K562 (cell line): ENCODE measurements around the gene LMBR1. TPM values are rescaled to one million over a fixed set of nuclear protein-coding genes. Genes with fewer than 3 reads are reported as not detected.

ENCODE experiments used
- ATAC-seq: fragments of 200-7000 bp; cut with Tn5 transposase; 3 replicates; pipeline ENCODE4 v1.9.1; 2020; ENCODE audit warnings: moderate library complexity
- BruUV-seq: library from RNA; stranded (reverse); fragments of 400-500 nt; replicated peaks from 2 replicates; lab custom pipeline; 2021; lab: Mats Ljungman, UMichigan
- CTCF ChIA-PET: fragments of 300-600 bp; formaldehyde crosslinking; extraction: SDS; loops from one replicate; lab custom pipeline; 2021; ENCODE audit warnings: low intra/inter-chr PET ratio; lab: Yijun Ruan, JAX
- POLR2A ChIA-PET: fragments of 300-600, 350-650 bp; sonication (Branson Sonifier 250); formaldehyde crosslinking; extraction: SDS; loops from one replicate; lab custom pipeline; 2021; ENCODE audit warnings: antibody characterized with exemption, inconsistent platforms; lab: Yijun Ruan, JAX
- DNase-seq, 4 experiments: peaks; one replicate each; pipeline versions ENCODE4 v3.0.0 to v3.0.0-alpha.2; 2011 to 2018; ENCODE audit warnings: low spot score in 3 of 4, mixed read lengths in 3 of 4; ENCODE audit errors: extremely low read depth in 1 of 4
- FAIRE-seq: peaks from 2 replicates; lab custom pipeline; 2011; peaks lifted over from hg19 to GRCh38; lab: Jason Lieb, UNC
- H2AFZ ChIP-seq: 2 replicates; pipeline ENCODE4 v1.6.0; 2011; ENCODE audit warnings: low read depth, low read length, control low read depth, inconsistent platforms
- H3K27ac ChIP-seq: fragments of 200-600 bp; 3 replicates; pipeline ENCODE4 v1.8.0; 2011; ENCODE audit warnings: low read depth, mild to moderate bottlenecking, control low read depth, inconsistent platforms, low read length, moderate library complexity, mixed read lengths; ENCODE audit errors: extremely low read depth
- H3K27me3 ChIP-seq, 2 experiments: fragments of 300-600 bp in 1 of 2; 2 replicates in 1 of 2; 3 replicates in 1 of 2; pipeline versions ENCODE4 v1.6.0 to v1.8.0; 2011; ENCODE audit warnings: inconsistent platforms in 2 of 2, low read length in 2 of 2, mild to moderate bottlenecking in 1 of 2, mixed read lengths in 1 of 2, moderate library complexity in 1 of 2; ENCODE audit not compliant: control insufficient read depth in 2 of 2, insufficient read depth in 2 of 2
- H3K36me3 ChIP-seq: fragments of 300-600 bp; 3 replicates; pipeline ENCODE4 v1.8.0; 2011; ENCODE audit warnings: mild to moderate bottlenecking, low read length, inconsistent platforms; ENCODE audit not compliant: control insufficient read depth, insufficient read depth
- H3K4me1 ChIP-seq, 2 experiments: fragments of 200-600 bp in 1 of 2; replicated peaks in 1 of 2; 2 replicates in 1 of 2; 3 replicates in 1 of 2; pipeline versions ENCODE4 v1.5.1 to v1.8.0; 2011; ENCODE audit warnings: inconsistent platforms in 2 of 2, low read length in 2 of 2, mild to moderate bottlenecking in 1 of 2, mixed read lengths in 1 of 2, moderate library complexity in 1 of 2; ENCODE audit not compliant: control insufficient read depth in 2 of 2, insufficient read depth in 2 of 2
- H3K4me2 ChIP-seq: 2 replicates; pipeline ENCODE4 v1.6.1; 2011; ENCODE audit warnings: low read length, control low read depth, inconsistent platforms, mixed read lengths; ENCODE audit not compliant: insufficient read depth
- H3K4me3 ChIP-seq: fragments of 200-600 bp; sonication (generic), shearing (Covaris generic); 2 replicates; pipeline ENCODE4 v1.5.1; 2016; ENCODE audit warnings: control low read depth, inconsistent platforms
- H3K79me2 ChIP-seq: fragments of 200-600 bp; 3 replicates; pipeline ENCODE4 v1.8.0; 2011; ENCODE audit warnings: low read length, inconsistent platforms; ENCODE audit not compliant: control insufficient read depth, insufficient read depth
- H3K9ac ChIP-seq, 2 experiments: 2 replicates each; pipeline versions ENCODE4 v1.6.0 to v1.6.1; 2011; ENCODE audit warnings: low read depth in 2 of 2, low read length in 2 of 2, control low read depth in 1 of 2, inconsistent platforms in 1 of 2, mild to moderate bottlenecking in 1 of 2, mixed read lengths in 1 of 2; ENCODE audit not compliant: insufficient read depth in 1 of 2
- H3K9me1 ChIP-seq: one replicate; pipeline ENCODE4 v1.6.0; 2011; ENCODE audit warnings: inconsistent platforms, mild to moderate bottlenecking, low read length, moderate library complexity; ENCODE audit not compliant: control insufficient read depth, insufficient read depth
- H3K9me3 ChIP-seq: replicated peaks from 2 replicates; pipeline ENCODE4 v1.5.1; 2011; ENCODE audit warnings: low read depth, low read length, inconsistent platforms; ENCODE audit not compliant: control insufficient read depth, insufficient read depth
- H4K20me1 ChIP-seq: replicated peaks from 2 replicates; pipeline ENCODE4 v1.6.1; 2011; ENCODE audit warnings: low read length, inconsistent platforms, mixed read lengths; ENCODE audit not compliant: control insufficient read depth, insufficient read depth
- ASH1L ChIP-seq: fragments of 450-650 bp; IDR thresholded peaks from 2 replicates; pipeline ENCODE4 v1.6.1; 2018; ENCODE audit warnings: borderline replicate concordance, mild to moderate bottlenecking, low read depth; ENCODE audit not compliant: partially characterized antibody
- CGGBP1 ChIP-seq: fragments of 250-450 bp; sonication (Bioruptor Pico); IDR thresholded peaks from 2 replicates; pipeline ENCODE4 v1.9.0; 2021; ENCODE audit warnings: mild to moderate bottlenecking
- DNMT1 ChIP-seq: fragments of 450-650 bp; IDR thresholded peaks from 2 replicates; pipeline ENCODE4 v1.6.1; 2016; ENCODE audit warnings: antibody characterized with exemption, mild to moderate bottlenecking
- ELF1 ChIP-seq: fragments of 200-800 bp; sonication (Bioruptor generic); IDR thresholded peaks from 2 replicates; pipeline ENCODE4 v1.6.1; 2016; ENCODE audit warnings: missing genetic modification characterization, missing compliant biosample characterization
- HNRNPH1 ChIP-seq: fragments of 200-400 bp; formaldehyde crosslinking; optimal IDR thresholded peaks from 2 replicates; pipeline ENCODE3; 2017; ENCODE audit warnings: low read depth, mild to moderate bottlenecking, low read length, moderate library complexity
- RAD21 ChIP-seq, 2 experiments: fragments of 250-450 bp in 1 of 2; fragments of 450-650 bp in 1 of 2; sonication (Bioruptor Pico) in 1 of 2; formaldehyde crosslinking in 1 of 2; IDR thresholded peaks in 1 of 2; conservative IDR thresholded peaks in 1 of 2; 2 replicates each; pipeline versions ENCODE4 v1.4.0 to v1.8.0; 2020 to 2022; ENCODE audit warnings: mild to moderate bottlenecking in 2 of 2, moderate library complexity in 1 of 2
- TCF3 ChIP-seq: sonication (generic); formaldehyde crosslinking; IDR thresholded peaks from 2 replicates; pipeline ENCODE4 v1.4.0; 2020; ENCODE audit warnings: mild to moderate bottlenecking, missing genetic modification reagents
- TFE3 ChIP-seq: fragments of 450-650 bp; formaldehyde crosslinking; IDR thresholded peaks from 2 replicates; pipeline ENCODE4 v1.4.0; 2020; ENCODE audit warnings: mild to moderate bottlenecking, mixed read lengths
- TRIM28 ChIP-seq: fragments of 450-650 bp; IDR thresholded peaks from 2 replicates; pipeline ENCODE4 v1.6.1; 2017
- ZNF263 ChIP-seq: sonication (generic); formaldehyde crosslinking; IDR thresholded peaks from 2 replicates; pipeline ENCODE4 v1.8.0; 2022; ENCODE audit warnings: mild to moderate bottlenecking, missing genetic modification reagents, borderline replicate concordance
- ZNF282 ChIP-seq: sonication (generic); formaldehyde crosslinking; IDR thresholded peaks from 2 replicates; pipeline ENCODE4 v1.8.1; 2023; ENCODE audit warnings: missing genetic modification reagents
- ZNF436 ChIP-seq: fragments of 250-450, 450-650 bp; sonication (Bioruptor Pico); formaldehyde crosslinking; IDR thresholded peaks from 2 replicates; pipeline ENCODE4 v1.7.0; 2020; ENCODE audit warnings: mild to moderate bottlenecking
- ZNF444 ChIP-seq: fragments of 250-450 bp; sonication (Bioruptor Pico); IDR thresholded peaks from 2 replicates; pipeline ENCODE4 v1.4.0; 2020; ENCODE audit warnings: mild to moderate bottlenecking, moderate library complexity
- ZSCAN32 ChIP-seq: fragments of 450-650 bp; formaldehyde crosslinking; IDR thresholded peaks from 2 replicates; pipeline ENCODE4 v1.4.0; 2020; ENCODE audit warnings: mild to moderate bottlenecking, moderate library complexity
- in situ Hi-C: fragments of 300-500 bp; cut with MboI; formaldehyde crosslinking; loops from 4 replicates; pipeline ENCODE4 v1.15.0; 2018; ENCODE audit warnings: inconsistent platforms, mixed read lengths
- intact Hi-C: fragments of 100-400 bp; cut with micrococcal nuclease; formaldehyde crosslinking; loops from 2 replicates; pipeline ENCODE4 v1.14.2; 2022
- polyA plus RNA-seq, 8 experiments: library from polyadenylated mRNA; depleted of rRNA in 4 of 8; stranded (reverse) in 5 of 8; unstranded in 3 of 8; fragments of >200 nt; fragmentation: Nextera tagmentation in 2 of 8; fragmentation: Illumina TruSeq in 1 of 8; extraction: Ambion mirVana in 2 of 8; extraction: Trizol in 1 of 8; gene quantifications; 2 replicates each; pipeline versions ENCODE4 v1.2.1 to v1.2.3, GENCODE V29; 2011 to 2014; ENCODE audit warnings: inconsistent platforms in 1 of 8, missing spikeins in 1 of 8
- total RNA-seq, 7 experiments: library from RNA; depleted of rRNA in 6 of 7; stranded (reverse); fragments of >200 nt in 6 of 7; fragmentation: Illumina TruSeq in 2 of 7; extraction: Trizol in 2 of 7; gene quantifications; 2 replicates each; pipeline versions ENCODE4 v1.2.1 to v1.2.3, GENCODE V29; 2011 to 2021; ENCODE audit warnings: low replicate concordance in 1 of 7

The LMBR1 gene
- total and polyA plus RNA-seq, 9 of the 15 experiments (the other 6 are each of a cell fraction or from before 2014, with no cell fraction given): 7.7 to 90.0 (median 59.9) TPM

- Histone ChIP-seq H3K27ac (no peak overlapping the region), H3K9ac (no peak overlapping the region), H2AFZ (no peak overlapping the region), H3K36me3 (peaks cover 24% of the 10 kb centered on the region), H3K4me2 (no peak overlapping the region), H3K9me1 (no peaks in the 10 kb centered on the region), H3K4me1 (peaks cover 4 to 6% of the 10 kb centered on the region in 2 experiments; a peak in 2 of 5 replicates), H3K79me2 (peaks cover 61% of the 10 kb centered on the region), H3K4me3 (no peak overlapping the region), H4K20me1 (no peaks in the 10 kb centered on the region)
- FAIRE-seq: no peak
- DNase-seq: no peak
- intact Hi-C loops: no loop called here
- in situ Hi-C loops: no loop called here
- POLR2A ChIA-PET: interaction anchor here (0.7 kb wide), 1 partner anchor 26 kb away, joined by 3 read pairs; no protein-coding TSS in a partner anchor
- BruUV-seq: no TSS peak
- no peak for ATAC-seq
- no peak for TF ChIP-seq ASH1L
- no peak for TF ChIP-seq TRIM28
- no peak for TF ChIP-seq ZSCAN32
- TF ChIP-seq ZNF263 (CRISPR knock-in tag): no peak
- TF ChIP-seq ZNF444 (CRISPR knock-in tag): no peak
- TF ChIP-seq RAD21 (CRISPR knock-in tag; conservative IDR thresholded peaks at IDR 0.05 in 1 of 2, IDR thresholded peaks at IDR 0.05 in 1 of 2): no peak
- no peak for TF ChIP-seq CGGBP1 (CRISPR knock-in tag)
- no peak for TF ChIP-seq HNRNPH1
- no peak for TF ChIP-seq ELF1
- TF ChIP-seq TCF3 (CRISPR knock-in tag): no peak
- no peak for TF ChIP-seq DNMT1
- no peak for TF ChIP-seq ZNF436 (CRISPR knock-in tag)
- TF ChIP-seq ZNF282: no peak
- no peak for TF ChIP-seq TFE3 (CRISPR knock-in tag)
- TF ChIP-seq, all 486 proteins: peak for 0
- Histone ChIP-seq H3K9me3 (peaks cover 10% of the 10 kb centered on the region), H3K27me3 (no peaks in the 10 kb centered on the region)
- CTCF ChIA-PET: interaction anchor here (0.6 kb wide), 1 partner anchor 42 kb away, joined by 4 read pairs; no protein-coding TSS in a partner anchor
Measured at GRCh38 chr7:156858523-156858922, 34.5 kb downstream of the LMBR1 start.
